Suprapubic skin (tissue), 4 donors: ENCODE measurements around the gene NCLN.

Experiments
- EP300 ChIP-seq: sonication (generic); formaldehyde crosslinking; IDR thresholded peaks from one replicate; pipeline ENCODE4 v1.6.1; 2017; ENCODE audit warnings: antibody characterized with exemption
- POLR2A ChIP-seq, 2 donors: fragments of 450-650 bp; IDR thresholded peaks; one replicate each; pipeline ENCODE4 v1.6.1; 2017; ENCODE audit warnings: antibody characterized with exemption in 2 of 2, mild to moderate bottlenecking in 2 of 2, moderate library complexity in 2 of 2
- POLR2AphosphoS5 ChIP-seq, 3 donors: sonication (generic); formaldehyde crosslinking; IDR thresholded peaks; one replicate each; pipeline ENCODE4 v1.6.1; 2017; ENCODE audit warnings: antibody characterized with exemption in 3 of 3
- TF ChIP-seq, protein P1 (sequence below), 2 donors: fragments of 200-600 bp in 1 of 2; fragments of 450-650 bp in 1 of 2; sonication (generic) in 1 of 2; IDR thresholded peaks; one replicate each; pipeline ENCODE4 v1.5.1; 2016 to 2019; ENCODE audit warnings: antibody characterized with exemption in 2 of 2, mild to moderate bottlenecking in 1 of 2, moderate library complexity in 1 of 2

DNA sequence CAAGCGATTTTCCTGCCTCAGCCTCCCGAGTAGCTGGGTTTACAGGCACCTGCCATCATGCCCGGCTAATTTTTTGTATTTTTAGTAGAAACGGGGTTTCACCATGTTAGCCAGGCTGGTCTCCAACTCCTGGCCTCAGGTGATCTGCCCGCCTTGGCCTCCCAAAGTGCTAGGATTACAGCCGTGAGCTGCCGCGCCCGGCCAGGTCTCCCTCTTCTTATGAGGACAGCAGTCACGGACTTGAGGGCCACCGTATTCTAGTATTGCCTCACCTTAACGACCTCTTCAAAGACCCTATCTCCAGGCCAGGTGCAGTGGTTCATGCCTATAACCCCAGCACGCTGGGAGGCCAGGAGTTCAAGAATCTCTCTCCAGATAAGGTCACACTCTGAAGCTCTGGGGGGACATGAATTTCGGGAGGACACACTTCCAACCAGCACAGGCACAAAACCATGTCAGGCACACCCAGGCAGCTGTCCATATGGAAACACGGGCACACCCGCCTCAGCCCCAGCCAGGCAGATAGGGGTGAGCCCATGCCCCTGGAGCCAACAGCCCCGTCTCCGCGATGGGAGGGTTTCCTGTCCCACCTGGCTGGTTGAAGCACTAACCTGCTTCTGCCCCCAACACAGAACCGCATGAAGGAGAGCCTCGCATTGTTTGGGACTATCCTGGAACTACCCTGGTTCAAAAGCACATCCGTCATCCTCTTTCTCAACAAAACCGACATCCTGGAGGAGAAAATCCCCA lies 28.5 kb upstream of the NCLN start:
- TF ChIP-seq, protein P1, sequence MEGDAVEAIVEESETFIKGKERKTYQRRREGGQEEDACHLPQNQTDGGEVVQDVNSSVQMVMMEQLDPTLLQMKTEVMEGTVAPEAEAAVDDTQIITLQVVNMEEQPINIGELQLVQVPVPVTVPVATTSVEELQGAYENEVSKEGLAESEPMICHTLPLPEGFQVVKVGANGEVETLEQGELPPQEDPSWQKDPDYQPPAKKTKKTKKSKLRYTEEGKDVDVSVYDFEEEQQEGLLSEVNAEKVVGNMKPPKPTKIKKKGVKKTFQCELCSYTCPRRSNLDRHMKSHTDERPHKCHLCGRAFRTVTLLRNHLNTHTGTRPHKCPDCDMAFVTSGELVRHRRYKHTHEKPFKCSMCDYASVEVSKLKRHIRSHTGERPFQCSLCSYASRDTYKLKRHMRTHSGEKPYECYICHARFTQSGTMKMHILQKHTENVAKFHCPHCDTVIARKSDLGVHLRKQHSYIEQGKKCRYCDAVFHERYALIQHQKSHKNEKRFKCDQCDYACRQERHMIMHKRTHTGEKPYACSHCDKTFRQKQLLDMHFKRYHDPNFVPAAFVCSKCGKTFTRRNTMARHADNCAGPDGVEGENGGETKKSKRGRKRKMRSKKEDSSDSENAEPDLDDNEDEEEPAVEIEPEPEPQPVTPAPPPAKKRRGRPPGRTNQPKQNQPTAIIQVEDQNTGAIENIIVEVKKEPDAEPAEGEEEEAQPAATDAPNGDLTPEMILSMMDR (IDR thresholded peaks at IDR 0.05): no peak
- no peak for TF ChIP-seq POLR2AphosphoS5 (IDR thresholded peaks at IDR 0.05)
- TF ChIP-seq EP300: no peak
- no peak for TF ChIP-seq POLR2A (IDR thresholded peaks at IDR 0.05)
